ENCODE data around the gene CACNB2.
A peak's percentile ranks its signal among the peaks of the same experiment; 100 is the strongest.

Gene CACNB2

DNA sequence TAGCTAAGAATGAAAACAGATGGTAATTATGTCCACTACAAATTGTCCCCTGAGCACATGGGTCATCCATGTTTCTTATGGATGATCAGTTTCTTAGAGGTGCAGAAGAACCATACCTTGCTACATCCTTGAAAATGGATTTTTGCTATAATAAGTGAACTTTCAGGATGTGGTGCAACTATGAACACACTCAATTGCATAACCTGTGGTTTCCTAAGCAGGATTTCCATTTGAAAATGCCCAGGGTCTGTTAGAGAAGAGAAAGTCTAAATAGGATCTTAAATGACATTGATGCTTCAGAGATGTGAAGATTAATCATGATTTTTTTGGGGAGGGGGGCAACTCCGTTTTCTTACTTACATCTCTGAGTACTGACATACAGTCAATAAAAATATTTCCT lies 39.6 kb upstream of the CACNB2 start:
- Mint-ChIP-seq H3K4me1 (no peaks in the 10 kb centered on the region), H3K9me3 (no peaks in the 10 kb centered on the region), H3K4me3 (no peak overlapping the region), H3K27me3 (ENCODE audit: low read depth) (peaks cover 4% of the 10 kb centered on the region), H3K36me3 (ENCODE audit: low read depth) (no peaks in the 10 kb centered on the region), H3K27ac (no peak overlapping the region)
- no peak for TF ChIP-seq CTCF (IDR thresholded peaks at IDR 0.05; ENCODE audit: unreplicated experiment in 3 of 3)

GRCh38 chr10:18102404-18102803 lies 37.8 kb upstream of the CACNB2 start:
- Mint-ChIP-seq H3K4me1 (no peaks in the 10 kb centered on the region), H3K27me3 (ENCODE audit: low read depth) (peaks cover 6% of the 10 kb centered on the region), H3K27ac (no peak overlapping the region)

GRCh38 chr10:18104223-18104872 lies 35.9 kb upstream of the CACNB2 start:
- Mint-ChIP-seq H3K4me1 (no peaks in the 10 kb centered on the region), H3K36me3 (ENCODE audit: low read depth) (no peaks in the 10 kb centered on the region), H3K27ac (no peak overlapping the region), H3K27me3 (ENCODE audit: low read depth) (peaks cover 6% of the 10 kb centered on the region), H3K4me3 (no peak overlapping the region), H3K9me3 (no peaks in the 10 kb centered on the region)
- TF ChIP-seq CTCF (IDR thresholded peaks at IDR 0.05; ENCODE audit: unreplicated experiment in 3 of 3), result peak; percentile 61 to 73 (median 62)

More at GRCh38 chr10:18102404-18102803, 37.8 kb upstream of the CACNB2 start:
- no peak overlapping the region for H3K4me3 Mint-ChIP-seq
- TF ChIP-seq CTCF (IDR thresholded peaks at IDR 0.05; ENCODE audit: unreplicated experiment in 3 of 3), result no peak
- H3K9me3 Mint-ChIP-seq, result no peaks in the 10 kb centered on the region
- H3K36me3 Mint-ChIP-seq (ENCODE audit: low read depth), result no peaks in the 10 kb centered on the region

GRCh38 chr10:18109341-18109870 lies 30.8 kb upstream of the CACNB2 start:
- no peak for TF ChIP-seq CTCF (IDR thresholded peaks at IDR 0.05; ENCODE audit: unreplicated experiment in 3 of 3)
- no peak overlapping the region for H3K4me3 Mint-ChIP-seq
- no peaks in the 10 kb centered on the region for H3K9me3 Mint-ChIP-seq
- H3K27ac Mint-ChIP-seq, result no peak overlapping the region
- H3K36me3 Mint-ChIP-seq (ENCODE audit: low read depth), result no peaks in the 10 kb centered on the region
- H3K4me1 Mint-ChIP-seq, result no peaks in the 10 kb centered on the region
- H3K27me3 Mint-ChIP-seq (ENCODE audit: low read depth), result peaks cover 10% of the 10 kb centered on the region

DNA sequence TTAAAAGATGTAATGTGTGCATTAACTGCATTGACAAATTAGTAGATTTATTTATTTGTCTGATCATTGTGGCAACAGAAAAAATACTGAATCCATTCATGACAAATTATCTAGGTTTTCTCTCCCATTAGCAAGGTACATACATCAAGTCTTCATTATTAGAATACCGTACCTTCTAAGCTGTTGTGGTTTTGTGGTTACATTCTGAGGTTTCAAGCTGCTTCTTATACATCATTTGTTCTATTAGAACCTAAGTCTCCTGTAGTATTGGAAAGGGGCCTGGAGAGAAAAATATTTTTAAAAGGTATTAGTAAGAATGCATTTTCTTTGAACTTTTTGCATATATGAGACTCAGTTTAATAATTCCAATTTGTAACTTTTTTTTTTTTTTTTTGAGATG lies 26.3 kb upstream of the CACNB2 start:
- TF ChIP-seq CTCF (IDR thresholded peaks at IDR 0.05; ENCODE audit: unreplicated experiment in 3 of 3), result no peak
- Mint-ChIP-seq H3K36me3 (ENCODE audit: low read depth) (no peaks in the 10 kb centered on the region), H3K9me3 (no peaks in the 10 kb centered on the region), H3K27me3 (ENCODE audit: low read depth) (peaks cover 4% of the 10 kb centered on the region), H3K27ac (no peak overlapping the region), H3K4me3 (no peak overlapping the region), H3K4me1 (no peaks in the 10 kb centered on the region)

DNA sequence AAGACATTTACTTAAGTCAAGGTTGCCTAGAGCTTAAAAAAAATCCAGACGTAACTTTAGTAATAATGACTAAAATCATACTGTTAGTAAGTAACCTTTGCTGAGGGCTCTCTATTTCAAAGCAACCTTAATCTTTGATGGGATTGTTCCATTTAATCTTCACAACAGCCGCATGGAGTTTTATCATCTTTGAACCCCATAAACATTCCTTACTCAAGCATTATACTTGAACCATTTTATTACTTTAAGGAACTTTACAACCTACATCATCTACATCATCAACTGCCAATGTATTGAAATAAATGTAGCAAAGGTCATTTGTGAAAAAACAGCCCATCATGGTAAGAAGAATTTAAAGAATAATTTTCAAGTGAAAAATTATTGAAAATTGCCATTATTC lies 22.9 kb upstream of the CACNB2 start:
- no peaks in the 10 kb centered on the region for H3K4me1 Mint-ChIP-seq
- no peak for TF ChIP-seq CTCF (IDR thresholded peaks at IDR 0.05; ENCODE audit: unreplicated experiment in 3 of 3)
- no peak overlapping the region for H3K4me3 Mint-ChIP-seq
- peaks cover 2% of the 10 kb centered on the region for H3K27me3 Mint-ChIP-seq (ENCODE audit: low read depth)
- no peak overlapping the region for H3K27ac Mint-ChIP-seq
- H3K36me3 Mint-ChIP-seq (ENCODE audit: low read depth), result no peaks in the 10 kb centered on the region
- peaks cover 3% of the 10 kb centered on the region for H3K9me3 Mint-ChIP-seq
